Pancreas (tissue), 10 donors: ENCODE measurements around the gene SCARB1. TPM values are rescaled to one million over a fixed set of nuclear protein-coding genes. Genes with fewer than 3 reads are reported as not detected.

Experiments used
- ATAC-seq, 4 donors: fragments of 200-7000 bp; cut with Tn5 transposase; one replicate each; pipeline versions ENCODE4 v1.8.0 to v1.9.1; 2020; ENCODE audit warnings: mild to moderate bottlenecking in 4 of 4, moderate library complexity in 4 of 4
- DNase-seq, 6 donors: peaks; one replicate each; pipeline ENCODE4 v3.0.0-alpha.2; 2020
- FAIRE-seq: peaks from 2 replicates; lab custom pipeline; 2012; peaks lifted over from hg19 to GRCh38; lab: Jason Lieb, UNC
- H3K27ac ChIP-seq, 4 donors: fragments of 200-600 bp; sonication (generic); 1 replicate in 3 of 4; 2 replicates in 1 of 4; pipeline versions ENCODE4 v1.5.0 to v1.8.0; 2020
- H3K27me3 ChIP-seq, 4 donors: fragments of 200-600 bp; one replicate each; pipeline ENCODE4 v1.8.0; 2021
- H3K36me3 ChIP-seq, 3 donors: fragments of 200-600 bp; sonication (generic) in 1 of 3; one replicate each; pipeline versions ENCODE4 v1.5.0 to v1.8.0; 2020 to 2021
- H3K4me1 ChIP-seq, 3 donors: fragments of 200-600 bp; one replicate each; pipeline ENCODE4 v1.8.0; 2021
- H3K4me3 ChIP-seq, 4 donors: fragments of 200-600 bp; sonication (generic) in 2 of 4; one replicate each; pipeline versions ENCODE4 v1.5.0 to v1.8.0; 2020 to 2021
- H3K9me3 ChIP-seq, 4 donors: fragments of 200-600 bp; one replicate each; pipeline ENCODE4 v1.8.0; 2021
- CTCF ChIP-seq, 4 donors: fragments of 200-600 bp; sonication (generic) in 3 of 4; IDR thresholded peaks; one replicate each; pipeline versions ENCODE4 v1.5.0 to v1.8.0; 2021; ENCODE audit warnings: antibody characterized with exemption in 4 of 4
- WGBS, 2 donors: extraction: QIAGEN DNeasy Blood & Tissue Kit; methylation state at CpG; one replicate each; pipeline ENCODE4 v1.1.7; 2013; 5-methylcytosine and 5-hydroxymethylcytosine counted together
- intact Hi-C, 3 donors: fragments of 100-400 bp; cut with DNase I; formaldehyde crosslinking; loops; one replicate each; pipeline versions ENCODE4 v1.11.1 to v1.14.2; 2022
- polyA plus RNA-seq, 2 donors: library from polyadenylated mRNA; stranded (reverse); fragments of 200-250 nt; gene quantifications; one replicate each; pipeline ENCODE4 v1.2.3, GENCODE V29; 2013
- total RNA-seq, 6 donors: library from RNA; stranded (reverse); fragmentation: NEBNext Ultra II Directional in 4 of 6; extraction: Animal tissue kit (Norgen Biotek cat#: 25700) in 4 of 6; gene quantifications; one replicate each; pipeline versions ENCODE4 v1.2.1 to v1.2.4, GENCODE V29; 2021 to 2023
- donor health status: healthy with polysubstance abuse.
- donor health status: DM: no; HTN: no; CAD: no; lungs with moderate emphysema.
- donor health status: DM: no; HTN: no; CAD: no.
- donor health status: control.
- donor health status: control.
- donor health status: Bipolar disorder and iron deficiency.
- donor health status: DM: yes; HTN: yes; CAD: no.
- donor health status: DM: no; HTN: no; CAD: no.
- donor health status: DM: no; HTN: no; CAD: no.
- donor health status: DM: yes; HTN: yes; CAD: no.

The SCARB1 gene
- total and polyA plus RNA-seq, 8 donors: 4.7 to 14.7 (median 9.6) TPM

- Histone ChIP-seq H3K36me3 (no peaks in the 10 kb centered on the region), H3K9me3 (no peaks in the 10 kb centered on the region), H3K27me3 (no peaks in the 10 kb centered on the region), H3K4me3 (no peak overlapping the region), H3K4me1 (no peaks in the 10 kb centered on the region), H3K27ac (no peak overlapping the region)
- WGBS, 2 donors: 87 to 90% methylated on average over 9 of the region's 9 CpGs
- DNase-seq: no peak
- no peak for TF ChIP-seq CTCF (IDR thresholded peaks at IDR 0.05)
- no peak for FAIRE-seq
- ATAC-seq: no peak
- intact Hi-C loops: no loop called here
These were observed 3.3 kb upstream of the SCARB1 start for GRCh38 chr12:124866883-124867400.

DNA sequence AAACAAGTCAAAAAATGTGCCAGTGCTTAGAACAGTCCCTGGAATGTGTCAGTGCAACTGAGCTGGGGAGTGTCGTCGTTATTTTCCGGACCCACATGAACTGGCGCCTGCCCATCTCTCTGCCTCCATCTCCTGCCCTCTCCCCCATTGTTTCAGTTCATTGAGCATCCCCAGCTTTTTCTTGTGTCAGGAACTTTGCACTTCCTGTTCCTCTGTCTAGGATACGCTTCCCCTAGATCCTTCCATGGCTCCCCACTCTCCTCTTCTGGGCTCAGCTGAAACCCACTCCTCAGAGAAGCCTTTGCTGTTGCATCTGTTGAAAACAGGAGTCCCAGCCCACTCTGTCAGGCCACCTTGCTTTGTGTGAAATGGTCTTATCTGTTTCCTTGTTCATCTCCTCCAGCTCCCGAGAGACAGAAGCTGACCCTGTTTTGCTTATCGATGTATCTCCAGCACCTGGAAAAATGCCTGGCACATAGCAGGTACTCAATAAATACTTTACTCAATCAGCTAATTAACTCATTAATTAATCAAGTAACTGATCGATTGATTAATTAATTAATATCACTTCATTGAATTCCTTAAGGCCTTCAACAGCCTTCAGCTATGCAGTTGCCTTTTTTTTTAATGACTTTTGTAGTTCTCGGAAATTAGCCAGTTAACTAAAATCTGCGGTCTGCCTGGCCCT is 2.7 kb upstream of the SCARB1 start:
- FAIRE-seq (no peak), DNase-seq (no peak), ATAC-seq (no peak)
- H3K27ac ChIP-seq: no peak overlapping the region
- H3K36me3 ChIP-seq: no peaks in the 10 kb centered on the region
- H3K27me3 ChIP-seq: no peaks in the 10 kb centered on the region
- WGBS, 2 donors: 85 to 91% methylated on average over 10 of the region's 10 CpGs
- no peak overlapping the region for H3K4me3 ChIP-seq
- no peaks in the 10 kb centered on the region for H3K4me1 ChIP-seq
- no peak for TF ChIP-seq CTCF (IDR thresholded peaks at IDR 0.05)
- H3K9me3 ChIP-seq: no peaks in the 10 kb centered on the region
- intact Hi-C loops: no loop called here

- Histone ChIP-seq H3K36me3 (no peaks in the 10 kb centered on the region), H3K4me1 (no peaks in the 10 kb centered on the region), H3K9me3 (no peaks in the 10 kb centered on the region), H3K4me3 (no peak overlapping the region), H3K27ac (no peak overlapping the region), H3K27me3 (no peaks in the 10 kb centered on the region)
- no peak for TF ChIP-seq CTCF (IDR thresholded peaks at IDR 0.05)
- DNase-seq (no peak), ATAC-seq (no peak), FAIRE-seq (no peak)
- 71 to 83% methylated on average over 7 of the region's 7 CpGs for WGBS, 2 donors
- intact Hi-C loops: no loop called here
These were observed 2.1 kb upstream of the SCARB1 start for GRCh38 chr12:124865728-124866127.

DNA sequence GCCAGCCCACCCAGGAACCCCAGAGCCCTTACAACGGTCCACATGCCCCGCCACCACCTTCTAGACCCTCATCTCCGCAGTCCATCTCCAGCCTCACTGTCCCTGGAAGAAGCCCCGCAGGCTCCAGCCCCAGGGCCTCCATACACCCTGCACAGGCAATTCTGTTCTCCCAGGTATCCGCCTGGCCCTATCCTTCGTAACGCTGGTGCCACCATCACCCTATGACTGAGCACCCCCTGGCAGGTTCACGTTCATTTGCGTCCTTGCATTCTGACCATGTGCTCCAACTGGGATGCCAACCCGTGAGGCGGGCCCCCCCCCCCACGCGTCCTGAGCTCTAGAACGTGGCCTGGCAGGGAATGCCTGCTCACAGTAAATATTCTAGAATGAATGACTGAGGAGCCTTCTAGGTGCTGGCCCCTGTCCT is 675 bp upstream of the SCARB1 start:
- intact Hi-C loops: no loop called here
- Histone ChIP-seq H3K27ac (no peak overlapping the region), H3K27me3 (no peaks in the 10 kb centered on the region), H3K36me3 (no peaks in the 10 kb centered on the region), H3K9me3 (no peaks in the 10 kb centered on the region), H3K4me3 (peak overlapping the region in 3 of 4 donors; percentile 68 to 78 (median 74)), H3K4me1 (no peaks in the 10 kb centered on the region)
- FAIRE-seq (no peak), ATAC-seq (no peak), DNase-seq (peak in 2 of 6 donors; percentile 28 to 31)
- TF ChIP-seq CTCF (IDR thresholded peaks at IDR 0.05): no peak
- 84 to 89% methylated on average over 14 of the region's 14 CpGs for WGBS, 2 donors
